ENCODE data around the gene POPDC2. TPM values are rescaled to one million over a fixed set of nuclear protein-coding genes. Genes with fewer than 3 reads are reported as not detected.
A peak's percentile ranks its signal among the peaks of the same experiment; 100 is the strongest.

The POPDC2 gene
- total and polyA plus RNA-seq, 8 donors = 1.4 to 10.7 (median 8.7) TPM

GRCh38 chr3:119635719-119636118 is 24.7 kb downstream of the POPDC2 start:
- DNase-seq = no peak
- no peak overlapping the region for H3K4me3 ChIP-seq
- H3K36me3 ChIP-seq = no peaks in the 10 kb centered on the region
- TF ChIP-seq POLR2AphosphoS5 (IDR thresholded peaks at IDR 0.05) (no peak), POLR2A (IDR thresholded peaks at IDR 0.05) (no peak), CTCF (IDR thresholded peaks at IDR 0.05) (no peak), EP300 (IDR thresholded peaks at IDR 0.05) (no peak)
- no peaks in the 10 kb centered on the region for H3K9me3 ChIP-seq
- peaks cover 0 to 17% (median 5%) of the 10 kb centered on the region in 4 donors for H3K4me1 ChIP-seq
- H3K27me3 ChIP-seq = no peaks in the 10 kb centered on the region
- WGBS, 5 donors = 88 to 95% (median 92%) methylated on average over 9 to 10 of the region's 10 CpGs
- intact Hi-C loops (cut with DNase I; ENCODE audit: low total_unique reads) = no loop called here
- peak overlapping the region in 3 of 5 donors; percentile 15 to 84 (median 80) for H3K27ac ChIP-seq

- intact Hi-C loops (cut with DNase I; ENCODE audit: low total_unique reads) = no loop called here
- Histone ChIP-seq H3K27me3 (no peaks in the 10 kb centered on the region), H3K36me3 (no peaks in the 10 kb centered on the region), H3K9me3 (no peaks in the 10 kb centered on the region), H3K27ac (no peak overlapping the region), H3K4me3 (no peak overlapping the region), H3K4me1 (peaks cover 0 to 25% (median 9%) of the 10 kb centered on the region in 4 donors)
- WGBS, 5 donors = 71 to 88% (median 79%) methylated on average over 4 of the region's 4 CpGs
- no peak for DNase-seq
- TF ChIP-seq POLR2AphosphoS5 (IDR thresholded peaks at IDR 0.05) (no peak), POLR2A (IDR thresholded peaks at IDR 0.05) (no peak), CTCF (IDR thresholded peaks at IDR 0.05) (no peak), EP300 (IDR thresholded peaks at IDR 0.05) (no peak)
These were observed 27.6 kb downstream of the POPDC2 start for GRCh38 chr3:119632829-119633228.

GRCh38 chr3:119632216-119632615 is 28.2 kb downstream of the POPDC2 start:
- Histone ChIP-seq H3K4me3 (no peak overlapping the region), H3K27me3 (no peaks in the 10 kb centered on the region), H3K4me1 (peaks cover 0 to 19% (median 9%) of the 10 kb centered on the region in 4 donors), H3K36me3 (no peaks in the 10 kb centered on the region), H3K9me3 (no peaks in the 10 kb centered on the region), H3K27ac (peak overlapping the region in 1 of 5 donors; percentile 73)
- DNase-seq = no peak
- 80 to 91% (median 84%) methylated on average over 4 of the region's 4 CpGs for WGBS, 5 donors
- no peak for TF ChIP-seq POLR2AphosphoS5 (IDR thresholded peaks at IDR 0.05)
- TF ChIP-seq EP300 (IDR thresholded peaks at IDR 0.05) = no peak
- TF ChIP-seq CTCF (IDR thresholded peaks at IDR 0.05) = no peak
- no peak for TF ChIP-seq POLR2A (IDR thresholded peaks at IDR 0.05)
- intact Hi-C loops (cut with DNase I; ENCODE audit: low total_unique reads) = no loop called here

- Histone ChIP-seq H3K4me1 (peaks cover 0 to 18% (median 9%) of the 10 kb centered on the region in 4 donors), H3K27me3 (no peaks in the 10 kb centered on the region), H3K36me3 (no peaks in the 10 kb centered on the region), H3K9me3 (no peaks in the 10 kb centered on the region), H3K4me3 (no peak overlapping the region), H3K27ac (peak overlapping the region in 2 of 5 donors; percentile 66 to 73)
- intact Hi-C loops (cut with DNase I; ENCODE audit: low total_unique reads) = no loop called here
- TF ChIP-seq CTCF (IDR thresholded peaks at IDR 0.05) (no peak), POLR2AphosphoS5 (IDR thresholded peaks at IDR 0.05) (no peak), POLR2A (IDR thresholded peaks at IDR 0.05) (no peak), EP300 (IDR thresholded peaks at IDR 0.05) (no peak)
- no peak for DNase-seq
- 40 to 56% (median 50%) methylated on average over 3 of the region's 3 CpGs for WGBS, 5 donors
These were observed 28.9 kb downstream of the POPDC2 start for GRCh38 chr3:119631516-119631915.

Data from stomach (tissue), 9 donors.